Measurements from ENCODE around the gene ZNF793. TPM values are rescaled to one million over a fixed set of nuclear protein-coding genes. Genes with fewer than 3 reads are reported as not detected.

Gene ZNF793
- total and polyA plus RNA-seq, 2 experiments from 2014 or later: 1.8 to 2.4 TPM

DNA sequence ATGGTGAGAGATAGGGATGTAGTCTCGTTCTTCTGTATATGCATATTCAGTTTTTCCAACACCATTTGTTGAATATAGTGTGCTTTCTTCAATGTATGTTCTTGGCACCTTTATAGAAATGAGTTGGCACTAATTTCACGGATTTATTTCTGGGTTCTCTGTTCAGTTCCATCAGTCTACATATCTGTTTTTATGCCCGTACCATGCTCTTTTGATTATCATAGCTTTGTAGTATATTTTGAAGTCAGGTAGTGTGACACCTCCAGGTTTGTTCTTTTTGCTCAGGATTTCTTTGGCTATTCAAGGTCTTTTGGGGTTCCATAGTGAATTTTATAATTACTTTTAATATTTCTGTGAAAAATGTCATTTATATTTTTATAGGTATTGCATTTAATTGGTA lies 14.5 kb upstream of the ZNF793 start:
- 42 to 46% methylated on average over 3 of the region's 3 CpGs for WGBS, 2 experiments (ENCODE audit: low coverage in 1 of 2, low lambda C conversion rate in 2 of 2, missing lambda C conversion rate in 2 of 2)
- no peaks in the 10 kb centered on the region for H3K79me2 ChIP-seq (ENCODE audit: insufficient read depth)
- H3K9ac ChIP-seq: no peak overlapping the region
- no peaks in the 10 kb centered on the region for H3K9me2 ChIP-seq (ENCODE audit: insufficient read depth)
- H3K4me1 ChIP-seq (ENCODE audit: insufficient read depth): no peaks in the 10 kb centered on the region
- H3K4me3 ChIP-seq: no peak overlapping the region
- H4K20me1 ChIP-seq (ENCODE audit: insufficient read depth): no peaks in the 10 kb centered on the region
- H3K4me2 ChIP-seq (ENCODE audit: unreplicated experiment): no peak overlapping the region
- H3K36me3 ChIP-seq (ENCODE audit: low read depth): 0 out of 2 replicates have a peak, but pooled peaks cover 5% of the 10 kb centered on the region
- TF ChIP-seq EZH2phosphoT487 (IDR thresholded peaks at IDR 0.05; ENCODE audit: insufficient read depth, low read depth) (no peak), EZH2 (IDR thresholded peaks at IDR 0.05; ENCODE audit: insufficient read depth, poor library complexity, severe bottlenecking) (no peak)
- H3K27ac ChIP-seq: no peak overlapping the region
- no peak for DNase-seq
- H3F3A ChIP-seq (ENCODE audit: insufficient read depth): no peaks in the 10 kb centered on the region
- H2AFZ ChIP-seq: no peak overlapping the region
- no peaks in the 10 kb centered on the region for H3K27me3 ChIP-seq (replicated peaks; ENCODE audit: insufficient read depth)
- in situ Hi-C loops (cut with MboI): no loop called here
- H3K9me3 ChIP-seq (ENCODE audit: low read depth): peaks cover 8% of the 10 kb centered on the region

DNA sequence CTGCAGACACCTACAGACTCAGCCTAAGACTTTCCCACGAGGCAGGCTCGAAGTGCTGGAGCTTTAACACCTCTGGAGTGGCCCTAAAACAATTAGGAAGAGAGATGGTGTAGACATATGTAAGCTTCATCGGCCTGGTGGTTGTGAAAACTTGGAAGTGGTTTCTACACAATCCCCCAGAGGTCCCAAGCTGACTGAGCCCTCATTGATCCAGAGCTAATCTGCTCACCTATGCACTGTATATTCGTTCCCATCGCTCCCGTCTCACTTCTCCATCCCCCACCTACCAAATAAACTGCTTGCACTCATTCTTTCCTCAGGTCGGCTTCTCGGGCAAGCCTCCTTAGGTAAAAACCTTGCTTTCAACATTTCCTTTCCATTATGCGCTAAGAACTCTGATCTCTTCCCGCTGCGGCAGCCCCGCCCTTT lies 767 bp upstream of the ZNF793 start:
- Histone ChIP-seq H3F3A (ENCODE audit: insufficient read depth) (no peaks in the 10 kb centered on the region), H3K9ac (peak overlapping the region; percentile 86), H3K27me3 (replicated peaks; ENCODE audit: insufficient read depth) (no peaks in the 10 kb centered on the region), H3K9me2 (ENCODE audit: insufficient read depth) (no peaks in the 10 kb centered on the region), H2AFZ (peak overlapping the region; percentile 98), H3K79me2 (ENCODE audit: insufficient read depth) (no peaks in the 10 kb centered on the region), H3K4me2 (ENCODE audit: unreplicated experiment) (peak overlapping the region; percentile 79), H3K4me1 (ENCODE audit: insufficient read depth) (no peaks in the 10 kb centered on the region), H3K36me3 (ENCODE audit: low read depth) (no peaks in the 10 kb centered on the region), H3K4me3 (peak overlapping the region; percentile 91), H4K20me1 (ENCODE audit: insufficient read depth) (no peaks in the 10 kb centered on the region), H3K27ac (peak overlapping the region; percentile 77), H3K9me3 (ENCODE audit: low read depth) (no peaks in the 10 kb centered on the region)
- 4 to 7% methylated on average over 12 of the region's 12 CpGs for WGBS, 2 experiments (ENCODE audit: low coverage in 1 of 2, low lambda C conversion rate in 2 of 2, missing lambda C conversion rate in 2 of 2)
- TF ChIP-seq EZH2phosphoT487 (IDR thresholded peaks at IDR 0.05; ENCODE audit: insufficient read depth, low read depth): no peak
- TF ChIP-seq EZH2 (IDR thresholded peaks at IDR 0.05; ENCODE audit: insufficient read depth, poor library complexity, severe bottlenecking): no peak
- in situ Hi-C loops (cut with MboI): no loop called here
- DNase-seq: no peak

DNA sequence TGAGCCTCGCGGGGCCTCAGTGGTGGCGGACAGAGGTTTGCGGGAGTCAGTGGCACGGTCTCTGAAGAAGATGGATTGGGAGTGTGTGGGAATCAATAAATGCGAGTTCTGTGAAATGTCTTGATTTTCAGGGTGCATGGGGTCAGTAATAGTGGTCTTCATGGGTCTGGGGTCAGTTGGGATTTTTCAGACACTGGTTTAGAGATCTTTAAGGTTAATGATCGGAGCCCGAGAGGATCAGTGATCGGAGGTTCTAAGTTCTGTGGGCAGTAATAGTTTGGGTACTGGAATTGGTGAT lies 377 bp downstream of the ZNF793 start:
- WGBS, 2 experiments (ENCODE audit: low coverage in 1 of 2, low lambda C conversion rate in 2 of 2, missing lambda C conversion rate in 2 of 2): 2 to 3% methylated on average over 9 of the region's 9 CpGs
- in situ Hi-C loops (cut with MboI): no loop called here
- TF ChIP-seq EZH2phosphoT487 (IDR thresholded peaks at IDR 0.05; ENCODE audit: insufficient read depth, low read depth) (no peak), EZH2 (IDR thresholded peaks at IDR 0.05; ENCODE audit: insufficient read depth, poor library complexity, severe bottlenecking) (no peak)
- H3K27ac ChIP-seq: peak overlapping the region; percentile 77
- no peaks in the 10 kb centered on the region for H4K20me1 ChIP-seq (ENCODE audit: insufficient read depth)
- H2AFZ ChIP-seq: peak overlapping the region; percentile 98
- no peaks in the 10 kb centered on the region for H3K79me2 ChIP-seq (ENCODE audit: insufficient read depth)
- H3K4me3 ChIP-seq: peak overlapping the region; percentile 91
- H3F3A ChIP-seq (ENCODE audit: insufficient read depth): no peaks in the 10 kb centered on the region
- no peaks in the 10 kb centered on the region for H3K27me3 ChIP-seq (replicated peaks; ENCODE audit: insufficient read depth)
- no peaks in the 10 kb centered on the region for H3K36me3 ChIP-seq (ENCODE audit: low read depth)
- peak overlapping the region; percentile 86 for H3K9ac ChIP-seq
- H3K4me1 ChIP-seq (ENCODE audit: insufficient read depth): no peaks in the 10 kb centered on the region
- peak overlapping the region; percentile 79 for H3K4me2 ChIP-seq (ENCODE audit: unreplicated experiment)
- H3K9me2 ChIP-seq (ENCODE audit: insufficient read depth): no peaks in the 10 kb centered on the region
- no peaks in the 10 kb centered on the region for H3K9me3 ChIP-seq (ENCODE audit: low read depth)
- DNase-seq: no peak

DNA sequence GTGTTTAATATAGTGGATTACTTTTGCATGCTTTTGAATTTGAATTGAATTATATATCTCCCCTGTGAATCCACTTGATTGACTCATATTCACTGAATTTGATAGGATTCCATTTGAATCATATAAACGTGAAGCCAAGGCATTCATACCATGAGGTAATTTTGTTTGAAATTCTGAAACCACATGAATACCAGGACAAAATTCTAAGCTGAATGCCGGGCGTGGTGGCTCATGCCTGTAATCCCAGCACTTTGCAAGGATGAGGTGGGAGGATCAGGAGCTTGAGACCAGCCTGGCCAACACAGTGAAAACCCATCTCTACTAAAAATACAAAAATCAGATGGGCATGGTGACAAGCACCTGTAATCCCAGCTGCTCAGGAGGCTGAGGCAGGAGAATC lies 4.4 kb downstream of the ZNF793 start:
- Histone ChIP-seq H3K9me2 (ENCODE audit: insufficient read depth) (no peaks in the 10 kb centered on the region), H4K20me1 (ENCODE audit: insufficient read depth) (no peaks in the 10 kb centered on the region), H3K4me3 (no peak overlapping the region), H3K9me3 (ENCODE audit: low read depth) (peaks cover 5% of the 10 kb centered on the region), H3K9ac (no peak overlapping the region), H2AFZ (no peak overlapping the region), H3K79me2 (ENCODE audit: insufficient read depth) (no peaks in the 10 kb centered on the region), H3F3A (ENCODE audit: insufficient read depth) (no peaks in the 10 kb centered on the region), H3K36me3 (ENCODE audit: low read depth) (peaks cover 18% of the 10 kb centered on the region), H3K4me2 (ENCODE audit: unreplicated experiment) (no peak overlapping the region), H3K4me1 (ENCODE audit: insufficient read depth) (no peaks in the 10 kb centered on the region), H3K27ac (no peak overlapping the region), H3K27me3 (replicated peaks; ENCODE audit: insufficient read depth) (no peaks in the 10 kb centered on the region)
- WGBS, 2 experiments (ENCODE audit: low coverage in 1 of 2, low lambda C conversion rate in 2 of 2, missing lambda C conversion rate in 2 of 2): 89 to 91% methylated on average over 3 of the region's 3 CpGs
- TF ChIP-seq EZH2phosphoT487 (IDR thresholded peaks at IDR 0.05; ENCODE audit: insufficient read depth, low read depth) (no peak), EZH2 (IDR thresholded peaks at IDR 0.05; ENCODE audit: insufficient read depth, poor library complexity, severe bottlenecking) (no peak)
- in situ Hi-C loops (cut with MboI): no loop called here
- no peak for DNase-seq

DNA sequence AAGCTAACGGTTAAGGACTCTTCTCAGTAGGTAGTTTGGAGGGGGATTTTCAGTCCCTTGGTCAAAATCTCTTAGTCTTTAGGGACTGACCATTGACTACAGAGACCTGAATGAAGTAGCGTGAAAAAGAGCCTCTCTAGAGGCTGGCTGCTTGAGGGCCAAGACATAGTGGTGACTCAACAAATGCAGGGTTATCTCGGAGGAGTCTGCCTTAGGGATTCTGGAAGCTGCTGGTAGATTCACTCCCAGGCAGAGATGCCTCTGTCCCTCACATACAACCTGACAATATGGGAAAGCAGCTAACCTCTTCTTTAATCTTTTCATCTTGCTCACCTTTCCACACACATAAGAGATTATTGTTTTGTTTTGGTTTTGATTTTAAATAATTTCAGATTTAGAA lies 5.1 kb downstream of the ZNF793 start:
- Histone ChIP-seq H3K27me3 (replicated peaks; ENCODE audit: insufficient read depth) (no peaks in the 10 kb centered on the region), H3K9ac (no peak overlapping the region), H4K20me1 (ENCODE audit: insufficient read depth) (no peaks in the 10 kb centered on the region), H3K4me3 (no peak overlapping the region), H3F3A (ENCODE audit: insufficient read depth) (no peaks in the 10 kb centered on the region), H3K4me2 (ENCODE audit: unreplicated experiment) (no peak overlapping the region), H3K9me3 (ENCODE audit: low read depth) (peaks cover 5% of the 10 kb centered on the region), H3K4me1 (ENCODE audit: insufficient read depth) (no peaks in the 10 kb centered on the region), H3K9me2 (ENCODE audit: insufficient read depth) (no peaks in the 10 kb centered on the region), H2AFZ (no peak overlapping the region), H3K36me3 (ENCODE audit: low read depth) (peaks cover 18% of the 10 kb centered on the region), H3K27ac (no peak overlapping the region), H3K79me2 (ENCODE audit: insufficient read depth) (no peaks in the 10 kb centered on the region)
- DNase-seq: no peak
- TF ChIP-seq EZH2 (IDR thresholded peaks at IDR 0.05; ENCODE audit: insufficient read depth, poor library complexity, severe bottlenecking): no peak
- no peak for TF ChIP-seq EZH2phosphoT487 (IDR thresholded peaks at IDR 0.05; ENCODE audit: insufficient read depth, low read depth)
- in situ Hi-C loops (cut with MboI): no loop called here
- WGBS, 2 experiments (ENCODE audit: low coverage in 1 of 2, low lambda C conversion rate in 2 of 2, missing lambda C conversion rate in 2 of 2): 69 to 91% methylated on average over 3 of the region's 3 CpGs

Data from GM23248 (cell line).